ENCODE measurements around the gene GPD2.

- TF ChIP-seq POLR2A (IDR thresholded peaks at IDR 0.05; ENCODE audit: low read depth, low read length), result no peak
- no peak for TF ChIP-seq POLR2AphosphoS5 (IDR thresholded peaks at IDR 0.05; ENCODE audit: low read depth, low read length)
Observed at GRCh38 chr2:156489195-156489594, 53.0 kb downstream of the GPD2 start.

Measured in GM12892 (cell line).